ENCODE results near the gene SMIM14. TPM values are rescaled to one million over a fixed set of nuclear protein-coding genes. Genes with fewer than 3 reads are reported as not detected.
A peak's percentile ranks its signal among the peaks of the same experiment; 100 is the strongest.
"Not testable (repeated sequence)": the region's sequence is repeated elsewhere in the genome, so short reads cannot be mapped to it uniquely, and the experiment has no call there.

The SMIM14 gene
- total and polyA plus RNA-seq, 2 donors (not counting 1 experiment from before 2014, with no cell fraction given): 39.0 to 41.4 TPM

DNA sequence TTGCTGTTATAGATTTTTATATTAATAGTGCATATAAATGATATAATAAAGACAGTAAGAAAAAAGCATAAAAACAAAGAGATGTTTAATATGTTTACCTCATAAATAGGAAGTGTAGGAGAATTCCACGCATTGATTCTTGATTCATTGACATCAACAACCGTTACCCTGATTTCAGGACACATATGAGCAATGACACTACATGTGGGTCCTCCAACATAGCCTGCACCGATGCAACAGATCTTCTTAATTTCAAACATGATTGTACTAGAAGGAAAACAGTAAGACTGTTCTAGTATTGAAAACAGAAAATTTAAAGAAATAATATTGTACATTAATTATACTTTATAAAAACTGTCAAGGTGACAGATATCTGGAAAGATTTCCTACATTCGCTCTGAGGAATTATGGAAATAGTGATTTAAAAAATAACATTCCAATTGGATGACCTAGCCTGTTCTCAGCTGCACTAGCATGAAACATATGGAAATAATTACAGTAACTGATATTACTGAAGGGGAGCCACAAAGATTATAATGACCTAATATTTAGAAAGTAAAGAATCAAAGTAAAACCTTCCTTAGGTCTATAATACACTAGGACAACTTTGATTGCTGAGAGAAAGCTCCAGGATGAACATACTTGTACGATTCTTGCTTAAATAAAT is 117.3 kb downstream of the SMIM14 start:
- peak overlapping the region; percentile 70 for H3K27ac ChIP-seq (ENCODE audit: insufficient read depth, low read length)

DNA sequence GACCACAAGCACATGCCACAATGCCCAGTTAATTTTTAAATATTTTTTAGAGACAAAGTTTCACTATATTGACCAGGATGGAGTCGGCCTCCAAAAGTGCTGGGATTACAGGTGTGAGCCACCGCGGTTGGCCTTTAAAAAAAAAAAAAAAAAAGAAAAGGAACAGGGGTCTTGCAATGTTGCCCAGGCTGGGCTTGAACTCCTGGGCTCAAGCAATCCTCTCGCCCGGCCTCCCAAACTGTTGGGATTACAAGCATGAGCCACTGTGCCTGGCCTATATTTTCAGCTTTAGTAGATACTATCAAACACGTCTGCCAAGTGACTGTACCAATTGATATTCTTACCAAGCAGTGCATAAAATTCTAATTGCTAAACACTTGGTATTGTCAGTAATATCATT is 120.2 kb downstream of the SMIM14 start:
- no peak overlapping the region for H3K4me3 ChIP-seq (replicated peaks in 1 of 4; ENCODE audit: control extremely low read depth in 1 of 4, insufficient read depth in 1 of 4, low read depth in 3 of 4, low read length in 4 of 4)
- peaks cover 82% of the 10 kb centered on the region for H3K79me2 ChIP-seq (ENCODE audit: control insufficient read depth, insufficient read depth, low read length)
- no peak overlapping the region for H3K4me2 ChIP-seq (ENCODE audit: extremely low read depth, insufficient read depth, low read length)
- DNase-seq (ENCODE audit: low read depth in 2 of 2): no peak
- TF ChIP-seq, protein P1, sequence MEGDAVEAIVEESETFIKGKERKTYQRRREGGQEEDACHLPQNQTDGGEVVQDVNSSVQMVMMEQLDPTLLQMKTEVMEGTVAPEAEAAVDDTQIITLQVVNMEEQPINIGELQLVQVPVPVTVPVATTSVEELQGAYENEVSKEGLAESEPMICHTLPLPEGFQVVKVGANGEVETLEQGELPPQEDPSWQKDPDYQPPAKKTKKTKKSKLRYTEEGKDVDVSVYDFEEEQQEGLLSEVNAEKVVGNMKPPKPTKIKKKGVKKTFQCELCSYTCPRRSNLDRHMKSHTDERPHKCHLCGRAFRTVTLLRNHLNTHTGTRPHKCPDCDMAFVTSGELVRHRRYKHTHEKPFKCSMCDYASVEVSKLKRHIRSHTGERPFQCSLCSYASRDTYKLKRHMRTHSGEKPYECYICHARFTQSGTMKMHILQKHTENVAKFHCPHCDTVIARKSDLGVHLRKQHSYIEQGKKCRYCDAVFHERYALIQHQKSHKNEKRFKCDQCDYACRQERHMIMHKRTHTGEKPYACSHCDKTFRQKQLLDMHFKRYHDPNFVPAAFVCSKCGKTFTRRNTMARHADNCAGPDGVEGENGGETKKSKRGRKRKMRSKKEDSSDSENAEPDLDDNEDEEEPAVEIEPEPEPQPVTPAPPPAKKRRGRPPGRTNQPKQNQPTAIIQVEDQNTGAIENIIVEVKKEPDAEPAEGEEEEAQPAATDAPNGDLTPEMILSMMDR (conservative IDR thresholded peaks at IDR 0.05 in 1 of 2, IDR thresholded peaks at IDR 0.05 in 1 of 2; ENCODE audit: low read depth in 1 of 2, low read length in 2 of 2): no peak
- no peak for TF ChIP-seq EZH2 (IDR thresholded peaks at IDR 0.05; ENCODE audit: low read length, missing control alignments)
- H3K36me3 ChIP-seq (ENCODE audit: control insufficient read depth, insufficient read depth, low read length): peaks cover 7% of the 10 kb centered on the region
- no peaks in the 10 kb centered on the region for H3K27me3 ChIP-seq (ENCODE audit: control insufficient read depth, insufficient read depth, low read length)
- H2AFZ ChIP-seq (ENCODE audit: low read length): no peak overlapping the region
- H3K9me3 ChIP-seq (ENCODE audit: control insufficient read depth, insufficient read depth, low read depth, low read length): no peaks in the 10 kb centered on the region
- no peak overlapping the region for H3K9ac ChIP-seq (ENCODE audit: insufficient read depth, low read length)
- H3K27ac ChIP-seq (ENCODE audit: insufficient read depth, low read length): no peak overlapping the region
- peaks cover 7% of the 10 kb centered on the region for H3K4me1 ChIP-seq (ENCODE audit: control insufficient read depth, extremely low read depth, insufficient read depth, low read length)
- no peaks in the 10 kb centered on the region for H4K20me1 ChIP-seq (ENCODE audit: control insufficient read depth, extremely low read depth, insufficient read depth, low read length)

More for the DNA sequence above, 117.3 kb downstream of the SMIM14 start:
- no peak overlapping the region for H3K9ac ChIP-seq (ENCODE audit: insufficient read depth, low read length)
- no peaks in the 10 kb centered on the region for H3K9me3 ChIP-seq (ENCODE audit: control insufficient read depth, insufficient read depth, low read depth, low read length)
- H3K27me3 ChIP-seq (ENCODE audit: control insufficient read depth, insufficient read depth, low read length): no peaks in the 10 kb centered on the region
- H3K36me3 ChIP-seq (ENCODE audit: control insufficient read depth, insufficient read depth, low read length): peaks cover 7% of the 10 kb centered on the region
- peaks cover 90% of the 10 kb centered on the region for H3K79me2 ChIP-seq (ENCODE audit: control insufficient read depth, insufficient read depth, low read length)
- peak overlapping the region; percentile 1 to 39 (median 34) for H3K4me3 ChIP-seq (replicated peaks in 1 of 4; ENCODE audit: control extremely low read depth in 1 of 4, insufficient read depth in 1 of 4, low read depth in 3 of 4, low read length in 4 of 4)
- DNase-seq (ENCODE audit: low read depth in 2 of 2): peak; percentile 73 to 79
- TF ChIP-seq EZH2 (IDR thresholded peaks at IDR 0.05; ENCODE audit: low read length, missing control alignments): no peak
- TF ChIP-seq, protein P1 (conservative IDR thresholded peaks at IDR 0.05 in 1 of 2, IDR thresholded peaks at IDR 0.05 in 1 of 2; ENCODE audit: low read depth in 1 of 2, low read length in 2 of 2): no peak
- H4K20me1 ChIP-seq (ENCODE audit: control insufficient read depth, extremely low read depth, insufficient read depth, low read length): no peaks in the 10 kb centered on the region
- peaks cover 9% of the 10 kb centered on the region for H3K4me1 ChIP-seq (ENCODE audit: control insufficient read depth, extremely low read depth, insufficient read depth, low read length)
- no peak overlapping the region for H2AFZ ChIP-seq (ENCODE audit: low read length)
- H3K4me2 ChIP-seq (ENCODE audit: extremely low read depth, insufficient read depth, low read length): peak overlapping the region; percentile 86

DNA sequence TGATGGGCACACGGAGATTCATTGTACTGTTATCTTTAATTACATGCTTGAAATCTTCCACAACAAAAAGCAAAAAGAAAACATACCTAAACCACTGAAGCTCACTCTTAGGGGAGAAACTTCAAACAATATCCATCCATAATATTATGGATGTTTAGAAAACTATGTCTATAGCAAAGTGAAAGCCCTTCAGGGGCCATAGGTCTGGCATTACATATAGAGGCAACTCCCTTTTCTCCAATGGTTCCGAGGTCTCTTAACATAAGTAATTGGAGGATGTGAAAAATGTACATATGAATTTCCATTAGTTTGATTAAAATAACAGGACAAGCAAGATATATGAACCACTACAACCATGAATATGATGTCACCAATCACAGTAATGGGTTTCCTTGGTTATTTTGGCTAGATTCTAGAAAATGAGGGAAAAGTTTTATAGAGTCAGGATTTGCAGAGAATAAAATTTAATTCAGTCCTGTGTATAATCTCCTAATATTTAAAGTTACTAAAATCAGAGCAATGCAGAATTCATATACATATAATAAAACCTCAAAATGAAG is 122.2 kb downstream of the SMIM14 start:
- Histone ChIP-seq H3K36me3 (ENCODE audit: control insufficient read depth, insufficient read depth, low read length) (peaks cover 13% of the 10 kb centered on the region), H4K20me1 (ENCODE audit: control insufficient read depth, extremely low read depth, insufficient read depth, low read length) (no peaks in the 10 kb centered on the region)

DNA sequence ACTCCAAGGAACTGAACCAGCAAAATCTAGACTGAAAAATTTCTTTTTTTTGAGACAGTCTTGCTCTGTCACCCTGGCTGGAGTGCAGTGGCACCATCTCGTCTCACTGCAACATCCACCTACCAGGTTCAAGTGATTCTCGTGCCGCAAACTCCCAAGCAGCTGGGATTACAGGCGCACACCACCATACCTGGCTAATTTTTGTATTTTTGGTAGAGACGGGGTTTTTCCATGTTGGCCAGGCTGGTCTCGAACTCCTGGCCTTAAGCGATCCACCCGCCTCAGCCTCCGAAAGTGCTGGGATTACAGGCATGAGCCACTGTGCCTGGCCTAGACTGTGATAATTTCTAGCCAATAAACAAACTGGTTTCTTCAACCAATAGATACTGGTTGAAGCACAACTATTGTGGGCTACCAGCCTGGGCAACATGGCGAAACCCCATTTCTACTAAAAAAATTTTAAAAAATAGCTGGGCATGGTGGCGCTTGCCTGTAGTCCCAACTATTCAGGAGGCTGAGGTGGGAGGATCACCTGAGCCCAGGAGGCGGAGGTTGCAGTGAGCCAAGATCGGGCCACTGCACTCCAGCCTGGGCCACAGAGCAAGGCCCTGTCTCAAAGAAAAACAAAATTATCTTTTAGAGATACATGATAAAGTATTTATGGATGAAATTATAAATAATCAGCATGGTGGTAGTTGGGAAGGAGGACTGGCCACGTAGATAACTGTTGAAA is 122.8 kb downstream of the SMIM14 start:
- DNase-seq (ENCODE audit: low read depth in 2 of 2): not testable (repeated sequence)
- H3K27ac ChIP-seq (ENCODE audit: insufficient read depth, low read length): peak overlapping the region; percentile 47

More for the DNA sequence above, 122.2 kb downstream of the SMIM14 start:
- Histone ChIP-seq H3K4me1 (ENCODE audit: control insufficient read depth, extremely low read depth, insufficient read depth, low read length) (peaks cover 4% of the 10 kb centered on the region), H3K9me3 (ENCODE audit: control insufficient read depth, insufficient read depth, low read depth, low read length) (no peaks in the 10 kb centered on the region), H3K4me2 (ENCODE audit: extremely low read depth, insufficient read depth, low read length) (no peak overlapping the region), H2AFZ (ENCODE audit: low read length) (no peak overlapping the region), H3K27ac (ENCODE audit: insufficient read depth, low read length) (no peak overlapping the region), H3K27me3 (ENCODE audit: control insufficient read depth, insufficient read depth, low read length) (no peaks in the 10 kb centered on the region), H3K9ac (ENCODE audit: insufficient read depth, low read length) (no peak overlapping the region), H3K4me3 (replicated peaks in 1 of 4; ENCODE audit: control extremely low read depth in 1 of 4, insufficient read depth in 1 of 4, low read depth in 3 of 4, low read length in 4 of 4) (no peak overlapping the region), H3K79me2 (ENCODE audit: control insufficient read depth, insufficient read depth, low read length) (peaks cover 69% of the 10 kb centered on the region)
- TF ChIP-seq, protein P1 (conservative IDR thresholded peaks at IDR 0.05 in 1 of 2, IDR thresholded peaks at IDR 0.05 in 1 of 2; ENCODE audit: low read depth in 1 of 2, low read length in 2 of 2): no peak
- TF ChIP-seq EZH2 (IDR thresholded peaks at IDR 0.05; ENCODE audit: low read length, missing control alignments): no peak
- DNase-seq (ENCODE audit: low read depth in 2 of 2): no peak

More for the DNA sequence above, 122.8 kb downstream of the SMIM14 start:
- H3K36me3 ChIP-seq (ENCODE audit: control insufficient read depth, insufficient read depth, low read length): peaks cover 13% of the 10 kb centered on the region
- not testable (repeated sequence) for H3K27me3 ChIP-seq (ENCODE audit: control insufficient read depth, insufficient read depth, low read length); H3K9me3 ChIP-seq (ENCODE audit: control insufficient read depth, insufficient read depth, low read depth, low read length); H3K4me2 ChIP-seq (ENCODE audit: extremely low read depth, insufficient read depth, low read length); H4K20me1 ChIP-seq (ENCODE audit: control insufficient read depth, extremely low read depth, insufficient read depth, low read length); H3K4me1 ChIP-seq (ENCODE audit: control insufficient read depth, extremely low read depth, insufficient read depth, low read length); H3K4me3 ChIP-seq (replicated peaks in 1 of 4; ENCODE audit: control extremely low read depth in 1 of 4, insufficient read depth in 1 of 4, low read depth in 3 of 4, low read length in 4 of 4); H2AFZ ChIP-seq (ENCODE audit: low read length); H3K9ac ChIP-seq (ENCODE audit: insufficient read depth, low read length)
- peaks cover 62% of the 10 kb centered on the region for H3K79me2 ChIP-seq (ENCODE audit: control insufficient read depth, insufficient read depth, low read length)
